Glutamatergic neuron (in vitro differentiated cells): ENCODE data around the gene COBL. TPM values are rescaled to one million over a fixed set of nuclear protein-coding genes. Genes with fewer than 3 reads are reported as not detected.
A peak's percentile ranks its signal among the peaks of the same experiment; 100 is the strongest.

ENCODE experiments used
- DNase-seq: peaks from one replicate; pipeline ENCODE4 v3.0.0; 2022
- H3K27ac Mint-ChIP-seq: one replicate; pipeline ENCODE4 v1.8.0; 2020; ENCODE audit warnings: mild to moderate bottlenecking, mixed read lengths, inconsistent platforms; ENCODE audit not compliant: unreplicated experiment
- H3K27me3 Mint-ChIP-seq: one replicate; pipeline ENCODE4 v1.8.0; 2020; ENCODE audit warnings: mild to moderate bottlenecking, moderate library complexity, mixed read lengths, inconsistent platforms; ENCODE audit not compliant: unreplicated experiment
- H3K36me3 Mint-ChIP-seq: one replicate; pipeline ENCODE4 v1.8.0; 2020; ENCODE audit warnings: mild to moderate bottlenecking, mixed read lengths, inconsistent platforms; ENCODE audit not compliant: unreplicated experiment
- H3K4me1 Mint-ChIP-seq: one replicate; pipeline ENCODE4 v1.8.0; 2020; ENCODE audit warnings: mild to moderate bottlenecking, low read depth, mixed read lengths, inconsistent platforms; ENCODE audit not compliant: unreplicated experiment
- H3K4me3 Mint-ChIP-seq: one replicate; pipeline ENCODE4 v1.8.0; 2020; ENCODE audit warnings: mild to moderate bottlenecking, mixed read lengths, inconsistent platforms; ENCODE audit not compliant: unreplicated experiment
- H3K9me3 Mint-ChIP-seq: one replicate; pipeline ENCODE4 v1.8.0; 2020; ENCODE audit warnings: mild to moderate bottlenecking, moderate library complexity, mixed read lengths, inconsistent platforms; ENCODE audit not compliant: unreplicated experiment
- total RNA-seq: library from RNA; stranded (reverse); fragmentation: NEBNext Ultra II Directional; extraction: Animal tissue kit (Norgen Biotek cat#: 25700); gene quantifications from one replicate; pipeline ENCODE4 v1.2.1, GENCODE V29; 2021; ENCODE audit not compliant: unreplicated experiment
- TF ChIP-seq, protein P1 (sequence below): fragments of 200-600 bp; sonication (generic); IDR thresholded peaks from one replicate; pipeline ENCODE4 v1.5.0; 2021; ENCODE audit not compliant: partially characterized antibody, unreplicated experiment

COBL gene
- total RNA-seq, 1 donor from 2014 or later = 3.3 TPM

DNA sequence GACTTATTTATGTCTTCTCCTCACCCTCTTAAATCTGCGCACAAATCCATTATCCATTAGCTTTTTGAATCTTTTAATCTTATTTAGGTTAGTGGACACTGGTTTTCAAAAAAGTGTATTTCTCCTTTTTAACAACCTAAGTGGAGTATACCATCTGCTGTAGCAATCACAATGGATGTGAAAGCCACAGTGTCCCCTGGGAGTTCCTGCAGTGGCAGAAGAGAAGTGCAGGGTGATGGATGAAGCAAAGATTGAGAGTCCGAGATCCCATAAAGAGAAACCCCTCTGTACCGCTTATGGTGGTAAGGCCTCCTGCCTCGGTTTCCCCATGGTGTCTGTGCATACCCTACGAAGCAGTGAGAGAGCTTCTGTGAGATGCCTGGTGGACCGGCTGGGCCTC, 236.4 kb downstream of the COBL start:
- Mint-ChIP-seq H3K36me3 (no peaks in the 10 kb centered on the region), H3K27ac (no peak overlapping the region), H3K4me3 (no peak overlapping the region), H3K9me3 (peaks cover 2% of the 10 kb centered on the region), H3K27me3 (no peaks in the 10 kb centered on the region), H3K4me1 (peaks cover 12% of the 10 kb centered on the region)
- DNase-seq = no peak
- TF ChIP-seq, protein P1, sequence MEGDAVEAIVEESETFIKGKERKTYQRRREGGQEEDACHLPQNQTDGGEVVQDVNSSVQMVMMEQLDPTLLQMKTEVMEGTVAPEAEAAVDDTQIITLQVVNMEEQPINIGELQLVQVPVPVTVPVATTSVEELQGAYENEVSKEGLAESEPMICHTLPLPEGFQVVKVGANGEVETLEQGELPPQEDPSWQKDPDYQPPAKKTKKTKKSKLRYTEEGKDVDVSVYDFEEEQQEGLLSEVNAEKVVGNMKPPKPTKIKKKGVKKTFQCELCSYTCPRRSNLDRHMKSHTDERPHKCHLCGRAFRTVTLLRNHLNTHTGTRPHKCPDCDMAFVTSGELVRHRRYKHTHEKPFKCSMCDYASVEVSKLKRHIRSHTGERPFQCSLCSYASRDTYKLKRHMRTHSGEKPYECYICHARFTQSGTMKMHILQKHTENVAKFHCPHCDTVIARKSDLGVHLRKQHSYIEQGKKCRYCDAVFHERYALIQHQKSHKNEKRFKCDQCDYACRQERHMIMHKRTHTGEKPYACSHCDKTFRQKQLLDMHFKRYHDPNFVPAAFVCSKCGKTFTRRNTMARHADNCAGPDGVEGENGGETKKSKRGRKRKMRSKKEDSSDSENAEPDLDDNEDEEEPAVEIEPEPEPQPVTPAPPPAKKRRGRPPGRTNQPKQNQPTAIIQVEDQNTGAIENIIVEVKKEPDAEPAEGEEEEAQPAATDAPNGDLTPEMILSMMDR = no peak

DNA sequence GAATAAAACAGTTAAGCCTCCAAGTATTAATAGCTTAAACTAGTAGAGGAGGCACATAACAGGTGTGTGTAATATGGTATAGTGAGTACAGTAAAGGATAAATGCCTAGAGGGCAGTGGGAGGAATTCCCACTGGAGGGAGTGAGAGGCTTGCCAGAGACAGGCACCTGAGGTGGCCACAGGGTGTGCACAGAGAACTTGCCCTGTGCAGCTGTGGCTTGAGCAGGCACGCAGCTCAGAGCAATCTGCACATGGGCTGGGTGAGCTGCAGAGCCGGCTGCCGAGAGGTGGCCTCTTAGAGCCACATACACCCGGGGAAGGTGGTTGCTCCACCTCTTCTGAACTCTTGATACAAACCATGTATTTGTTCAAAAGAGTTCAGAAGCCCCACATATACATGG, 237.1 kb downstream of the COBL start:
- peaks cover 2% of the 10 kb centered on the region for H3K9me3 Mint-ChIP-seq
- H3K27me3 Mint-ChIP-seq = no peaks in the 10 kb centered on the region
- peaks cover 12% of the 10 kb centered on the region for H3K4me1 Mint-ChIP-seq
- DNase-seq = no peak
- TF ChIP-seq, protein P1 = no peak
- H3K27ac Mint-ChIP-seq = no peak overlapping the region
- H3K36me3 Mint-ChIP-seq = no peaks in the 10 kb centered on the region
- no peak overlapping the region for H3K4me3 Mint-ChIP-seq

DNA sequence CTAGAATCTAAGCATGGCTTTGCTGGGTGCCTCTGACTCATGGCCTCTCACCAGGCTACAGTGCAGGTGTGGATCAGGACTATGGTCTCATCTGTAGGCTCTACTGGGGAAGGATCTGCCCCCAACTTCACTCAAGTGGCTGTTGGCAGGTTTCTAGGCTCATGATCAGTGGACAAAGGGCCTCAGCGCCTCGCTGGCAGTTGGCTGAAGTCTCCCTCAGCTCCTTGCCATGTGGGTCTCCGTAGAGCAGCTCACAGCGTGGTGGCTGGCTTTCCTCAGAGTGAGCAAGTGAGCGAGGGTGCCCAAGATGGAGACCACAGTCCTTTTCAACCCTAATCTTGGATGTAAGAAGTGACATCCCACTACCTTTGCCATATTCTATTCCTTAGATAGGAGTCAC, 238.0 kb downstream of the COBL start:
- Mint-ChIP-seq H3K27ac (no peak overlapping the region), H3K4me3 (no peak overlapping the region), H3K27me3 (no peaks in the 10 kb centered on the region), H3K4me1 (peaks cover 12% of the 10 kb centered on the region), H3K9me3 (peaks cover 2% of the 10 kb centered on the region), H3K36me3 (no peaks in the 10 kb centered on the region)
- TF ChIP-seq, protein P1 = no peak
- DNase-seq = no peak

DNA sequence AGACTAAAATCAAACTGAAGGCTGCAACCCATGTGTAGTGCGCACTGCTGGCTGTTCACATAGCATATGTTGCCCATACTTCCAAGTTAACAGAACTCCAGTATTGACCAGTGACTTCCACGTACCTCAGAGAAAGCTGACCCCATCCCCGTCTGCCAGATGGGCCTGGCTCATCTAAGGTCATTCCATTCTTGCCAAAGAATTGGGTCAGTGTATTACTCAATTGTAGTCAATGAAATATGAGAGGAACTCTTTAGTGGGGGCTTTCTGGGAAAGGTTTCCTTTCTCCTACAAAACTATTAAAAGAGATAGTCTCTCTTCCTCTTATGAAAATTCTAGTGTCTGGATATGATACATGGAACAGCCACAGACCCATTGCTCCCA, 238.6 kb downstream of the COBL start:
- peak overlapping the region; percentile 7 for H3K4me3 Mint-ChIP-seq
- no peak for DNase-seq
- TF ChIP-seq, protein P1 = no peak
- H3K27ac Mint-ChIP-seq = no peak overlapping the region
- H3K27me3 Mint-ChIP-seq = no peaks in the 10 kb centered on the region
- H3K36me3 Mint-ChIP-seq = no peaks in the 10 kb centered on the region
- H3K9me3 Mint-ChIP-seq = peaks cover 2% of the 10 kb centered on the region
- H3K4me1 Mint-ChIP-seq = peaks cover 12% of the 10 kb centered on the region

DNA sequence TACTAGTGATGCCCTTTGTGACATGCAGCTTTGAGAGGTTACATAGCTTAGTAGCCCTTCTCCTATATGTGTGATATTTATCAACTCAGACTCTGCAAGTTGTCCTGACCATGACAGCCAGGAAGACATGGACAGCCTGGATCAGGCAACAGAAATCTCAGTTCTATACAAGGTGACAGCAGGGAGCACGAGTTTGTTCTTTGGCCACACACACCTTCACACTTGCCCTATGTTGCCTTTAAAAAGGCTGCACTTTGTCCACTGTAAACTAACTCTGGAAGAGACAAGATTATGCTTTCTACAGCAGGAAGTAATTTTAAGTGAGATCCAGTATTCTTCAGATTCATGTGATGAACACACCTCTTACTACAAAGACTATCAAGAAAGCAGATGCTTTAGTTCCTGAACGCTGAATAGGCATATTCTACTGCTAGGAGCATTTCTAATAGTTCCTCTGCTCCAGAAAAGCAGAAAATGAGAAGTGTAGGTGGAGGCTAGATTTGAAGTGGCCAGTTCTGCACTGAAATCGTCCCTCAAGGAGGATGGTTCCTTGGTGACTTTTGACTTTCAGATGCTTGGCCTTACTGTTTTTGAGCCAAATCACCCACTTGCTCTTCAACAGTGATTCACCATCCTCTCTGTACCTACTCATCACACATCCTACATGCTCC, 239.2 kb downstream of the COBL start:
- Mint-ChIP-seq H3K9me3 (peaks cover 2% of the 10 kb centered on the region), H3K27ac (no peak overlapping the region), H3K4me3 (peak overlapping the region; percentile 7), H3K36me3 (no peaks in the 10 kb centered on the region), H3K4me1 (peaks cover 12% of the 10 kb centered on the region), H3K27me3 (no peaks in the 10 kb centered on the region)
- DNase-seq = no peak
- TF ChIP-seq, protein P1 = no peak
